ENCODE data around the gene AGO3. TPM values are rescaled to one million over a fixed set of nuclear protein-coding genes. Genes with fewer than 3 reads are reported as not detected.

Gene AGO3
- total RNA-seq, 1 experiment from 2014 or later, result 15.7 TPM

DNA sequence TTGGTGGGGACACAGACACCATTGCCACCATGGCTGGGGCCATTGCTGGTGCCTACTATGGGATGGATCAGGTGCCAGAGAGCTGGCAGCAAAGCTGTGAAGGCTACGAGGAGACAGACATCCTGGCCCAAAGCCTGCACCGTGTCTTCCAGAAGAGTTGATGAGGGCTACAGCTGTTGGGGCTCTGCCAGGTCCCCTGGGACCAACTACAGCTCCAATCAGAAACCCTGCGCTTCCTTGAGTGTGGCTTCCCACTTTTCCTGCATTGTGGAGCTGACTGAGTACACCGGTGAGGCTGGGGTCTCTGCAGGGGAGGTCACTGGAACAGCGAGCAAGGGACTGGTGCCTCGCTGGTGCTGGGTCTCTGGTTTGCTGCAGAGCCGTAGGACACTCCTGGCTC lies 162.3 kb downstream of the AGO3 start:
- H3K4me3 ChIP-seq, result no peak overlapping the region
- no peaks in the 10 kb centered on the region for H3K27me3 ChIP-seq (replicated peaks)
- H3K4me1 ChIP-seq (replicated peaks), result peaks cover 7% of the 10 kb centered on the region
- no peak for DNase-seq (ENCODE audit: low read depth in 1 of 2, low spot score in 2 of 2)
- H3K27ac ChIP-seq, result no peak overlapping the region
- peaks cover 71% of the 10 kb centered on the region for H3K36me3 ChIP-seq
- no peaks in the 10 kb centered on the region for H3K9me3 ChIP-seq (replicated peaks)

- Histone ChIP-seq H3K9me3 (replicated peaks) (no peaks in the 10 kb centered on the region), H3K27me3 (replicated peaks) (no peaks in the 10 kb centered on the region), H3K27ac (no peak overlapping the region), H3K36me3 (peaks cover 65% of the 10 kb centered on the region), H3K4me3 (no peak overlapping the region), H3K4me1 (replicated peaks) (peaks cover 3% of the 10 kb centered on the region)
- no peak for DNase-seq (ENCODE audit: low read depth in 1 of 2, low spot score in 2 of 2)
Measured at GRCh38 chr1:36093929-36094328, 163.0 kb downstream of the AGO3 start.

DNA sequence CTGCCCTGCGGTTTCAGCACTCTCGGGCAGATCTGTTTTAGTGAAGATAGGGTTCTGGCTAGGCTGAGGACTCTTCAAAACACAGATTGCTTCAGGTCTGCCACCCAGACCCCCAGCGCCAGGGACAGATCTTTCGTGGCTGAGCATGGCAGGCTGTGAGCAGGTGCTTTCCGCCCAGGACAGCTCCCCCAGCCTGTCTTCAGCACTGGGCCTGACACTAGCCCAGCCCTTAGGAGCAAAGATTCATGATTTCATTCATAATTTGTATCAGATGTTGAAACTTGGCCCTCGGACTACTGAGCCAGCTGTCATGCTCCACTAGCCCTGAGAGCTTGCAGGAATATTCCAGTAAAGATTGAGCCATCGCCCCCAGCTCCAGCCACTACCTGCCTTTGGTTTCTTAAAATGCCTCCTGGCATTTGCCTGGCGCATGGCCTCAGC lies 163.7 kb downstream of the AGO3 start:
- no peak overlapping the region for H3K27ac ChIP-seq
- H3K4me1 ChIP-seq (replicated peaks), result peaks cover 1% of the 10 kb centered on the region
- no peaks in the 10 kb centered on the region for H3K27me3 ChIP-seq (replicated peaks)
- H3K4me3 ChIP-seq, result no peak overlapping the region
- DNase-seq (ENCODE audit: low read depth in 1 of 2, low spot score in 2 of 2), result no peak
- H3K36me3 ChIP-seq, result peaks cover 60% of the 10 kb centered on the region
- no peaks in the 10 kb centered on the region for H3K9me3 ChIP-seq (replicated peaks)

DNA sequence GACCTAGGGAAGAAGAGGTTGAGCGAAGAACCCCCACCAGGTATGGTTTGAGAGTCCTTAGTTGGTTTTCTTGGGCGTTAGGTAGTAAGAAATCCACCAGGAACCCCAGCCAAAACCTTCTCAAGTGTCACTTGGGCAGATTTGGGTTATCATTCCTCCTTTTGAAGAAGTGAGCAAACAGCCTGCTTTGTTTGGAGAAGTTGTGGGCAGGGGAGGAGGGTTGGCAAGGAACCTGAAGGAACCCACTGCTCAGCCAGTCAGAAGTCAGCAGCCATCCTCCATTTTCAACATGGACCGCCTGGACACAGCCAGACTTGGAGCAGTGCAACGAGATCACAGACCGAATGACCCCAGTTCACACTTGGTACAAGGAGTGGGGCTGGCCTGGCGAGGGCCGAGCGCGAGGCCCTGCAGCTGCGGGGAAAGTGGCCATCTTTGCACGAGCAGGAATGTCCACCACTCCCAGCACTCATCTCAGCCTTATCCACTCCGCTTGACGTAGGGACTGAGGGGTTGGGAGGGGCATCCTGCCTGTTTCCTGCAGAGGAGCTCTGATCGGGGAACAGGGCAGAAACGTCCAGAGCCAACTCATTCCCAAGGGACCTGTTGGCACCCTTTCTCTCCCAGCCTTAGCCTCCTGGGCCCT lies 165.0 kb downstream of the AGO3 start:
- no peak for DNase-seq (ENCODE audit: low read depth in 1 of 2, low spot score in 2 of 2)
- no peaks in the 10 kb centered on the region for H3K4me1 ChIP-seq (replicated peaks)
- peaks cover 54% of the 10 kb centered on the region for H3K36me3 ChIP-seq
- H3K4me3 ChIP-seq, result no peak overlapping the region
- H3K27me3 ChIP-seq (replicated peaks), result no peaks in the 10 kb centered on the region
- no peaks in the 10 kb centered on the region for H3K9me3 ChIP-seq (replicated peaks)
- H3K27ac ChIP-seq, result no peak overlapping the region

DNA sequence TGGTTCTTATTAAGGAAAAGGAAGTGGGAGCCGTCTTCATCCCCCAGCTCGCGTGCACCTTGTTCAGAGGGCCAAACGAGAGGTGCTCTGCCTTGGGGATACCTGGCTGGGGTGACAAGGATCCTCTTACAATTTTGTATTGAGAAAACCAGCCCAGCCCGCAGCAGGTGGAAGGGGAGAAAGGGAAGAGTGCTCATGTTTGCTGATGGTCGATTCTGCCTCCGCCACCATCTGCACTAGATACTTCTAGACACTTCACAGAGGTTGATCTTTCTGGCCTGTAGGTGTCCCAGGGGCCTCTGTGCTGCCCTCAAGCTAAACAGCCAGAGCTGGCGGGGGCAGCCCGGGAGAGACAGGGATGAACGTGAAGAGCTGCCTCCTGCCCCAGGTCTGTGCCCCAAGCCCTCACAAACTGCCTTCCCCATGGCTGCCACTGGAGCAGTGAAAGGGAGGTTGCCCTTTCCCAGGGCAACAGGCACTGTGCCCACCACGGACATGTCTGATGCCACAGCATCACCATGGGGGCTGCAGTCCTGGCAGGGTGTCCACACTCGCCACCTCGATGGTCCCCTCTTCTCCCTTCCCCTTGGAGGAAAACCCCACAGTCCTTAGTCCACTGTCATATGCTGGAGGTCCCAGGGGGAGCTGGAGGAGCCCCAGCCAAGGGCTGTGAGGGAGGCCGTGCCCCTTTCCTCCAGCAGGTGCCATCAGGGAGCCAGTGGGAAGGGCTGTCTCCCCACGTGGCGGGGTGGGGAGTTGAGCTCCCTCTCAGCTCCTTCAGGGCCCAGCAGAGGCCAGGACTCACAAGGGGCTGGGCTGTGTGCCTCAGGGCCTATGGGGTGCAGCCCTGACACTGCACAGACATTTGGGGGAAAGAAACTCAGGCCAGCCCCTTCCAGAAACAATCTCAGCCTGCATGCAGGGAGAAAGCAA lies 165.9 kb downstream of the AGO3 start:
- no peak overlapping the region for H3K27ac ChIP-seq
- H3K4me3 ChIP-seq, result no peak overlapping the region
- H3K4me1 ChIP-seq (replicated peaks), result no peaks in the 10 kb centered on the region
- no peaks in the 10 kb centered on the region for H3K27me3 ChIP-seq (replicated peaks)
- H3K36me3 ChIP-seq, result peaks cover 45% of the 10 kb centered on the region
- no peaks in the 10 kb centered on the region for H3K9me3 ChIP-seq (replicated peaks)
- DNase-seq (ENCODE audit: low read depth in 1 of 2, low spot score in 2 of 2), result peak in 1 of 2 experiments; percentile 21

DNA sequence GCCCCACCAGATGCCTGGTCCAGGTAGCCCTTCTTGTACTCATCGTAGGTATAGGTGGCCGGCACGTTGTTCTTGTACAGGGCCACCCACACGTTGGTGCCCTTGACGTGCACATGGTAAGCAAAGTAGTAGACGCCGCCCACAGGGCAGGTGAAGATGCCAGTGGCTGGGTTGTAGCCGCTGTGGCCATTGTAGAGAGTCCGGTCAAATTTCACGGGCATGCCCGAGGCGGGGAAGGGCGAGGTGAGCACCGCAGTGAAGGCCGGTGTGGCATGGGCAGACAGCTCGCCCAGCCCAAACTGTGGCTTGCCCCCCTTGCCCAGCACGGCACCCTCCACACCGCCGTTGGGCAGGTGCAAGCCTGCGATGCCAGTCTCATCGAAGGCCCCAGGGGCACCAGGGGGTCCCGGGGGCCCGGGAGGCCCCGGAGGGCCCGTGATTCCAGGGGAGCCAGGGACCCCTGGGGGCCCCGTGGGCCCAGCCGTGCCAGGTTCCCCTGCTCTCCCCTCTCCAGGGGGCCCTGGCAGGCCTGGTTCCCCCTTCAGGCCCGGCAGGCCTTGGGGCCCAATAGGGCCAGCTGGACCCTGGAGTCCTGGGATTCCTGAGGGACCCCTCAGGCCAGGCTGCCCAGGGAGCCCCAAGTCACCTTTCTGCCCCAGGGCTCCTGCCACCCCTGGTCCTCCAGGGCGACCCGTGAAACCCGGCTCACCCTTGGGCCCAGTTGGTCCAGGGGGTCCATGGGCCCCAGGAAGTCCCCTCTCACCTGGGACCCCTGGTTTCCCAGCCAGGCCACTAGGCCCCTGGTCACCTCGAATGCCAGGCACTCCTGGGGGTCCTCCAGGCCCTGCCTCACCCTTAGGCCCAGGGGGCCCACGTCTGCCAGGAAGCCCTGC lies 167.0 kb downstream of the AGO3 start:
- no peaks in the 10 kb centered on the region for H3K9me3 ChIP-seq (replicated peaks)
- H3K4me1 ChIP-seq (replicated peaks), result no peaks in the 10 kb centered on the region
- no peak overlapping the region for H3K4me3 ChIP-seq
- no peaks in the 10 kb centered on the region for H3K27me3 ChIP-seq (replicated peaks)
- no peak overlapping the region for H3K27ac ChIP-seq
- peaks cover 33% of the 10 kb centered on the region for H3K36me3 ChIP-seq
- no peak for DNase-seq (ENCODE audit: low read depth in 1 of 2, low spot score in 2 of 2)

GRCh38 chr1:36098650-36099365 lies 167.9 kb downstream of the AGO3 start:
- no peaks in the 10 kb centered on the region for H3K4me1 ChIP-seq (replicated peaks)
- H3K4me3 ChIP-seq, result no peak overlapping the region
- no peaks in the 10 kb centered on the region for H3K9me3 ChIP-seq (replicated peaks)
- no peaks in the 10 kb centered on the region for H3K27me3 ChIP-seq (replicated peaks)
- no peak overlapping the region for H3K27ac ChIP-seq
- DNase-seq (ENCODE audit: low read depth in 1 of 2, low spot score in 2 of 2), result no peak
- peaks cover 24% of the 10 kb centered on the region for H3K36me3 ChIP-seq

- Histone ChIP-seq H3K36me3 (peaks cover 14% of the 10 kb centered on the region), H3K4me1 (replicated peaks) (no peaks in the 10 kb centered on the region), H3K9me3 (replicated peaks) (no peaks in the 10 kb centered on the region), H3K27ac (no peak overlapping the region), H3K27me3 (replicated peaks) (no peaks in the 10 kb centered on the region), H3K4me3 (no peak overlapping the region)
- DNase-seq (ENCODE audit: low read depth in 1 of 2, low spot score in 2 of 2), result peak; percentile 72 to 84
Measured at GRCh38 chr1:36099681-36100341, 168.9 kb downstream of the AGO3 start.

- Histone ChIP-seq H3K27me3 (replicated peaks) (no peaks in the 10 kb centered on the region), H3K4me1 (replicated peaks) (no peaks in the 10 kb centered on the region), H3K9me3 (replicated peaks) (no peaks in the 10 kb centered on the region), H3K4me3 (no peak overlapping the region), H3K36me3 (peaks cover 12% of the 10 kb centered on the region), H3K27ac (no peak overlapping the region)
- no peak for DNase-seq (ENCODE audit: low read depth in 1 of 2, low spot score in 2 of 2)
Measured at GRCh38 chr1:36100376-36100775, 169.5 kb downstream of the AGO3 start.

DNA sequence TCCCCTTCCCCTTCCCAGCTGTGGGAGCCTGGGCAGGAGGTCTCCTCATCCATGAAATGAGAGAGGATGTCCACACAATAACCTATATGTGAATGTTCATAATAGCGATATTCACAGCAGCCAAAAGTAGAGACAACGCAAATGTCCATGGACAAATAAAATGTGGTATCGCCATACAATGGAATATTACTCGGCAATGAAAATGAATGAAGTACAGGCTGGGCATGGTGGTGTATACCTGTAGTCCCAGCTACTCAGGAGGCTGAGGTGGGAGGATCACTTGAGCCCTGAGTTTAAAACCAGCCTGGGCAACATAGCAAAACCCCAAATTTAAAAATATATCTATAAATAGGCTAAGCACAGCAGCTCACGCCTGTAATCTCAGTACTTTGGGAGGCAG lies 170.6 kb downstream of the AGO3 start:
- Histone ChIP-seq H3K4me3 (no peak overlapping the region), H3K27ac (no peak overlapping the region), H3K36me3 (peaks cover 4% of the 10 kb centered on the region; the same call in 1 of the 2 replicates), H3K27me3 (replicated peaks) (no peaks in the 10 kb centered on the region), H3K9me3 (replicated peaks) (no peaks in the 10 kb centered on the region), H3K4me1 (replicated peaks) (no peaks in the 10 kb centered on the region)
- DNase-seq (ENCODE audit: low read depth in 1 of 2, low spot score in 2 of 2), result no peak

GRCh38 chr1:36106269-36106668 lies 175.4 kb downstream of the AGO3 start:
- Histone ChIP-seq H3K27ac (no peak overlapping the region), H3K27me3 (replicated peaks) (no peaks in the 10 kb centered on the region), H3K9me3 (replicated peaks) (no peaks in the 10 kb centered on the region), H3K4me3 (no peak overlapping the region), H3K36me3 (no peaks in the 10 kb centered on the region), H3K4me1 (replicated peaks) (peaks cover 21% of the 10 kb centered on the region)
- DNase-seq (ENCODE audit: low read depth in 1 of 2, low spot score in 2 of 2), result no peak

DNA sequence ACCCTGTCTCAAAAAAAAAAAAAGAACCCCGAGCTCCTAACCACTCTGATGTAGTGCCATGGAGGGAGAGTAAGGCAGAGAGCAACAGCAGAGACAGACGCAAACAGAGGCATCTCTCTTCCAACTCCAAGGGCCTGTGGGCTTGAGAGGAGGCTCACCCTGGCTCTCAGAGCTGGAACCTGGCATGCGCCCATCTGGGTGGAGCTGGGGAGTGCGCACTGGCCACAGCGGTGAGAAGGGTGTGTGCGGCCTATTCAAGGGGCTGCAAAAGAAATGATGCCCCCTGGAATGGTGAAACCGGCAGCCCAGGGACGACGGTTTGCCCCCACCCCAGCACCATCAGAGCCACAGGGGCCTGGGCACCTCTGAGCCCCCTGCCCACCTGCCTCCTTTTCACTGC lies 176.5 kb downstream of the AGO3 start:
- no peaks in the 10 kb centered on the region for H3K9me3 ChIP-seq (replicated peaks)
- no peaks in the 10 kb centered on the region for H3K27me3 ChIP-seq (replicated peaks)
- no peak overlapping the region for H3K4me3 ChIP-seq
- H3K4me1 ChIP-seq (replicated peaks), result peaks cover 21% of the 10 kb centered on the region
- H3K27ac ChIP-seq, result no peak overlapping the region
- DNase-seq (ENCODE audit: low read depth in 1 of 2, low spot score in 2 of 2), result no peak
- no peaks in the 10 kb centered on the region for H3K36me3 ChIP-seq

- H3K9me3 ChIP-seq (replicated peaks), result no peaks in the 10 kb centered on the region
- H3K36me3 ChIP-seq, result no peaks in the 10 kb centered on the region
- peak overlapping the region; percentile 69 for H3K27ac ChIP-seq
- peaks cover 21% of the 10 kb centered on the region for H3K4me1 ChIP-seq (replicated peaks)
- no peaks in the 10 kb centered on the region for H3K27me3 ChIP-seq (replicated peaks)
- H3K4me3 ChIP-seq, result no peak overlapping the region
- DNase-seq (ENCODE audit: low read depth in 1 of 2, low spot score in 2 of 2), result peak; percentile 88 to 90
Measured at GRCh38 chr1:36108314-36108713, 177.4 kb downstream of the AGO3 start.
